Epidermal melanocyte (primary cell): Measurements from ENCODE around the gene AGBL5.
"Not testable (repeated sequence)": the region's sequence is repeated elsewhere in the genome, so short reads cannot be mapped to it uniquely, and the experiment has no call there.

ENCODE experiments used
- DNase-seq: peaks from one replicate; pipeline ENCODE4 v3.0.0; 2011; ENCODE audit warnings: low spot score; ENCODE audit not compliant: insufficient read length

Gene AGBL5

DNA sequence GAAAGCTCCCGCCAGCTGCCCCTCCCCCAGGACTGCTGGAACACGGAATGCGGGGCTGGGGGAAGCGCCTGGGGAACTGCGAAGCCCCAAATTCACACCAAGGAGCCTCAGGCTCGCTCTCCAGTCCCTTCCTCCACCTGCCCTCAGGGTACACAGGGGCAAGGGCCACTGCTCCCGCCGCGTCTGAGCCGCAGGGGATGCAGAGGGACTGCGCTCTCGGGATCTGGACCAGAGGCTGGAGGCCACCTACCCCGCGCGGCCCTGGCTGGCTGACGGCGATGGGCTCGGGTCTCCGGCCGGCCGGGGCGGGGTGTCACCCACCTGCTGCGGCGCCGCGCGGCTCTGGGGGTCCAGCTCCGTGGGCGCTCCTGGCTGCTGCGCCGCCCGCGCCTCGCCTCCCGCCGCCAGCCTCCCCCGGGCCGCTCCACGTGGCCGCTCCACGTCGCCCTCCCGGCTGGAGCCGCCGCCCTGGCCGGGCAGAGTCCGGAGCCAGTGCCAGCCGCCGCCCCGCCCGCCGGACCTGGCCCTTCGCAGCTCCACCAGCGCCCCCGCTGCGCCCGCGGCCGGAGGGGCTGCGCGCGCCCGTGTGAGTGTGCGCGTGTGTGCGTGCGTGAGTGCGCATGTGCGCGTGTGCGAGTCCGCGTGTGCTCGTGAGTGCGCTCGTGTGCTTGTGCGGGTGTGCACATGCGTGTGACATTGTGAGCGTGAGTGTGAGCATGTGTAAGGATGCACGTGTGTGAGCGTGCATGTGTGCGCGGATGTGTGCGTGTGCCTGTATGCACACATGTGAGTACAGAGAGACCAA, 67.3 kb downstream of the AGBL5 start, which contains the start of gene CGREF1:
Gene CGREF1 (minus strand): TSS at position 604 of the 805 bp plus-strand sequence. CDS start 14,762 bp downstream, outside the sequence.
- no peak for DNase-seq

- DNase-seq, result not testable (repeated sequence)
Measured at GRCh38 chr2:27119330-27119670, 67.8 kb downstream of the AGBL5 start.
